HEK293 (cell line): Measurements from ENCODE around the gene CSNK1G1.

Experiments
- TCF7L2 ChIP-seq: IDR thresholded peaks from 2 replicates; pipeline ENCODE4 v1.6.1; 2011; ENCODE audit warnings: low read depth, mild to moderate bottlenecking, inconsistent platforms, low read length, moderate library complexity, borderline replicate concordance
- ZNF560 ChIP-seq: fragments of 450-650 bp; formaldehyde crosslinking; IDR thresholded peaks from 2 replicates; pipeline ENCODE4 v1.5.1; 2017; ENCODE audit warnings: missing biosample characterization, missing genetic modification characterization, borderline replicate concordance

DNA sequence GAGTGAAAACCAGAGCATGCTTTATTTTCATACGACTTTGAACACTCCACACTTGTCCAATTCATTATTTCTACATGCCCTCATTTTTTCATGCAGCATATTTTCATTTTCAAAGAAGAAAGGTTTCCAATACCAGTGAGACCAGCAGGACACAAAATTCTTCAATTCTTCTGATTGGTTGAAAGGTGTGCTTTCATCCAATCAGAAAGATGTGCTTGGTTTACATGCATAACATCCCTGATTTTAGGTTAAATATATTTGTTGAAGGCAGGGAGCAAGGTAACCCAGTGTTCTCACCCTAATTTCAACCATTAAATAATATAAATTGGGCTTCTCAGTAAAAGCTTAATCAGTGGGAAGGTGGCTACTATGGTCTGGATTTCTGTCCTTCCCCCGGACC is 145.6 kb downstream of the CSNK1G1 start:
- TF ChIP-seq ZNF560 (tag by site-specific recombination) = no peak
- no peak for TF ChIP-seq TCF7L2
